OCI-LY3 (cell line): Measurements from ENCODE around the gene ENTR1.

Source experiments
- H2AFZ ChIP-seq: fragments of 200-600, 300-600 bp; shearing (Covaris generic); 2 replicates; pipeline ENCODE4 v1.6.0; 2014; ENCODE audit warnings: antibody characterized with exemption, low read depth, low read length
- H3K27ac ChIP-seq: fragments of 200-600, 300-600 bp; sonication (generic); 2 replicates; pipeline ENCODE4 v1.5.1; 2014; ENCODE audit warnings: mild to moderate bottlenecking, low read length, moderate library complexity, mixed read lengths
- H3K27me3 ChIP-seq: fragments of 200-600, 300-600 bp; sonication (generic); 2 replicates; pipeline ENCODE4 v1.6.1; 2014; ENCODE audit warnings: low read depth, low read length, mixed read lengths
- H3K36me3 ChIP-seq: fragments of 200-600, 300-600 bp; sonication (generic); replicated peaks from 2 replicates; pipeline ENCODE3; 2014; ENCODE audit warnings: low read depth, low read length, mixed read lengths
- H3K4me1 ChIP-seq: fragments of 300-600, 200-600 bp; sonication (generic); 2 replicates; pipeline ENCODE4 v1.6.1; 2014; ENCODE audit warnings: low read length, mixed read lengths
- H3K4me2 ChIP-seq: fragments of 200-600, 300-600 bp; sonication (generic); 2 replicates; pipeline ENCODE4 v1.6.1; 2014; ENCODE audit warnings: low read length, mixed read lengths
- H3K4me3 ChIP-seq: fragments of 300-600, 200-600 bp; sonication (generic); 2 replicates; pipeline ENCODE4 v1.5.1; 2014; ENCODE audit warnings: antibody characterized with exemption, mild to moderate bottlenecking, low read length, moderate library complexity
- H3K79me2 ChIP-seq: fragments of 300-600, 200-600 bp; shearing (Covaris generic); 2 replicates; pipeline ENCODE4 v1.6.1; 2014; ENCODE audit warnings: mild to moderate bottlenecking, low read length, mixed read lengths
- H3K9ac ChIP-seq: fragments of 300-600, 200-600 bp; shearing (Covaris generic); 2 replicates; pipeline ENCODE4 v1.6.0; 2014; ENCODE audit warnings: mild to moderate bottlenecking, low read length, moderate library complexity
- H3K9me3 ChIP-seq: fragments of 200-600, 300-600 bp; shearing (Covaris generic); 2 replicates; pipeline ENCODE4 v1.6.1; 2014; ENCODE audit warnings: low read length, mixed read lengths; ENCODE audit not compliant: insufficient read depth
- H4K20me1 ChIP-seq: fragments of 200-600, 300-600 bp; sonication (generic); 2 replicates; pipeline ENCODE4 v1.6.1; 2016; ENCODE audit warnings: low read length, mixed read lengths; ENCODE audit not compliant: insufficient read depth
- CTCF ChIP-seq: fragments of 200-600, 300-600 bp; sonication (generic); IDR thresholded peaks from 2 replicates; pipeline ENCODE4 v1.5.1; 2014; ENCODE audit warnings: antibody characterized with exemption, low read length, low read depth
- EZH2phosphoT487 ChIP-seq: fragments of 200-600 bp; shearing (Covaris generic); IDR thresholded peaks from 2 replicates; pipeline ENCODE4 v1.6.1; 2018; ENCODE audit warnings: antibody characterized with exemption, mixed run types, low read depth

ENTR1 gene

GRCh38 chr9:136353757-136354488 lies 56.5 kb downstream of the ENTR1 start:
- H3K4me2 ChIP-seq, result no peak overlapping the region
- no peaks in the 10 kb centered on the region for H3K4me1 ChIP-seq
- no peak overlapping the region for H3K4me3 ChIP-seq
- no peak overlapping the region for H3K9ac ChIP-seq
- no peaks in the 10 kb centered on the region for H3K79me2 ChIP-seq
- H4K20me1 ChIP-seq, result peaks cover 3% of the 10 kb centered on the region; the same call in 1 of the 2 replicates
- peaks cover 20% of the 10 kb centered on the region for H3K27me3 ChIP-seq
- H3K36me3 ChIP-seq, result no peaks in the 10 kb centered on the region
- no peak overlapping the region for H3K27ac ChIP-seq
- no peak for TF ChIP-seq CTCF
- TF ChIP-seq EZH2phosphoT487, result no peak
- no peak overlapping the region for H2AFZ ChIP-seq
- H3K9me3 ChIP-seq, result no peaks in the 10 kb centered on the region

GRCh38 chr9:136353088-136353487 lies 57.3 kb downstream of the ENTR1 start:
- H2AFZ ChIP-seq, result no peak overlapping the region
- no peak overlapping the region for H3K4me3 ChIP-seq
- H3K9ac ChIP-seq, result no peak overlapping the region
- no peaks in the 10 kb centered on the region for H3K79me2 ChIP-seq
- H3K36me3 ChIP-seq, result no peaks in the 10 kb centered on the region
- H3K27ac ChIP-seq, result no peak overlapping the region
- peaks cover 3% of the 10 kb centered on the region; the same call in 1 of the 2 replicates for H4K20me1 ChIP-seq
- H3K4me2 ChIP-seq, result no peak overlapping the region
- TF ChIP-seq EZH2phosphoT487, result no peak
- TF ChIP-seq CTCF, result no peak
- H3K27me3 ChIP-seq, result peaks cover 20% of the 10 kb centered on the region
- H3K4me1 ChIP-seq, result no peaks in the 10 kb centered on the region
- H3K9me3 ChIP-seq, result no peaks in the 10 kb centered on the region

- Histone ChIP-seq H3K9ac (no peak overlapping the region), H3K4me1 (no peaks in the 10 kb centered on the region)
Observed at GRCh38 chr9:136352682-136353081, 57.7 kb downstream of the ENTR1 start.

More at GRCh38 chr9:136352682-136353081, 57.7 kb downstream of the ENTR1 start:
- no peaks in the 10 kb centered on the region for H3K36me3 ChIP-seq
- H2AFZ ChIP-seq, result no peak overlapping the region
- H3K4me2 ChIP-seq, result no peak overlapping the region
- no peak for TF ChIP-seq EZH2phosphoT487
- TF ChIP-seq CTCF, result no peak
- no peak overlapping the region for H3K27ac ChIP-seq
- no peaks in the 10 kb centered on the region for H3K79me2 ChIP-seq
- no peaks in the 10 kb centered on the region for H3K9me3 ChIP-seq
- no peak overlapping the region for H3K4me3 ChIP-seq
- H3K27me3 ChIP-seq, result peaks cover 20% of the 10 kb centered on the region
- peaks cover 3% of the 10 kb centered on the region; the same call in 1 of the 2 replicates for H4K20me1 ChIP-seq
